Nephron progenitor cell (in vitro differentiated cells): ENCODE data around the gene WDFY3.

ENCODE experiments used
- DNase-seq: peaks from one replicate; pipeline ENCODE4 v3.0.0; 2021
- H3K27ac Mint-ChIP-seq: 2 replicates; pipeline ENCODE4 v1.8.0; 2021; ENCODE audit warnings: mild to moderate bottlenecking, moderate library complexity, mixed read lengths
- H3K27me3 Mint-ChIP-seq: 2 replicates; pipeline ENCODE4 v1.8.0; 2021; ENCODE audit warnings: mild to moderate bottlenecking, low read depth, mixed read lengths; ENCODE audit not compliant: poor library complexity
- H3K36me3 Mint-ChIP-seq: 2 replicates; pipeline ENCODE4 v1.8.0; 2021; ENCODE audit warnings: low read depth, mixed read lengths
- H3K4me1 Mint-ChIP-seq: 2 replicates; pipeline ENCODE4 v1.8.0; 2021; ENCODE audit warnings: mixed read lengths
- H3K4me3 Mint-ChIP-seq: 2 replicates; pipeline ENCODE4 v1.8.0; 2021; ENCODE audit warnings: mild to moderate bottlenecking, moderate library complexity, mixed read lengths
- H3K9me3 Mint-ChIP-seq: 2 replicates; pipeline ENCODE4 v1.8.0; 2021; ENCODE audit warnings: mild to moderate bottlenecking, moderate library complexity, mixed read lengths
- TF ChIP-seq, protein P1 (sequence below): fragments of 200-600 bp; sonication (generic); IDR thresholded peaks from 2 replicates; pipeline ENCODE4 v1.5.0; 2021; ENCODE audit warnings: antibody characterized with exemption

Gene WDFY3

GRCh38 chr4:84940960-84941359 lies 25.5 kb downstream of the WDFY3 start:
- no peak overlapping the region for H3K4me3 Mint-ChIP-seq
- peaks cover 41% of the 10 kb centered on the region for H3K9me3 Mint-ChIP-seq
- no peaks in the 10 kb centered on the region for H3K27me3 Mint-ChIP-seq
- DNase-seq = no peak
- H3K36me3 Mint-ChIP-seq = peaks cover 60% of the 10 kb centered on the region
- no peak overlapping the region for H3K27ac Mint-ChIP-seq
- TF ChIP-seq, protein P1, sequence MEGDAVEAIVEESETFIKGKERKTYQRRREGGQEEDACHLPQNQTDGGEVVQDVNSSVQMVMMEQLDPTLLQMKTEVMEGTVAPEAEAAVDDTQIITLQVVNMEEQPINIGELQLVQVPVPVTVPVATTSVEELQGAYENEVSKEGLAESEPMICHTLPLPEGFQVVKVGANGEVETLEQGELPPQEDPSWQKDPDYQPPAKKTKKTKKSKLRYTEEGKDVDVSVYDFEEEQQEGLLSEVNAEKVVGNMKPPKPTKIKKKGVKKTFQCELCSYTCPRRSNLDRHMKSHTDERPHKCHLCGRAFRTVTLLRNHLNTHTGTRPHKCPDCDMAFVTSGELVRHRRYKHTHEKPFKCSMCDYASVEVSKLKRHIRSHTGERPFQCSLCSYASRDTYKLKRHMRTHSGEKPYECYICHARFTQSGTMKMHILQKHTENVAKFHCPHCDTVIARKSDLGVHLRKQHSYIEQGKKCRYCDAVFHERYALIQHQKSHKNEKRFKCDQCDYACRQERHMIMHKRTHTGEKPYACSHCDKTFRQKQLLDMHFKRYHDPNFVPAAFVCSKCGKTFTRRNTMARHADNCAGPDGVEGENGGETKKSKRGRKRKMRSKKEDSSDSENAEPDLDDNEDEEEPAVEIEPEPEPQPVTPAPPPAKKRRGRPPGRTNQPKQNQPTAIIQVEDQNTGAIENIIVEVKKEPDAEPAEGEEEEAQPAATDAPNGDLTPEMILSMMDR = no peak
- H3K4me1 Mint-ChIP-seq = no peaks in the 10 kb centered on the region

- Mint-ChIP-seq H3K4me3 (no peak overlapping the region), H3K27me3 (no peaks in the 10 kb centered on the region), H3K4me1 (no peaks in the 10 kb centered on the region), H3K27ac (no peak overlapping the region), H3K9me3 (peaks cover 36% of the 10 kb centered on the region), H3K36me3 (peaks cover 49% of the 10 kb centered on the region)
- TF ChIP-seq, protein P1 = no peak
- no peak for DNase-seq
Measured at GRCh38 chr4:84939113-84939512, 27.4 kb downstream of the WDFY3 start.

DNA sequence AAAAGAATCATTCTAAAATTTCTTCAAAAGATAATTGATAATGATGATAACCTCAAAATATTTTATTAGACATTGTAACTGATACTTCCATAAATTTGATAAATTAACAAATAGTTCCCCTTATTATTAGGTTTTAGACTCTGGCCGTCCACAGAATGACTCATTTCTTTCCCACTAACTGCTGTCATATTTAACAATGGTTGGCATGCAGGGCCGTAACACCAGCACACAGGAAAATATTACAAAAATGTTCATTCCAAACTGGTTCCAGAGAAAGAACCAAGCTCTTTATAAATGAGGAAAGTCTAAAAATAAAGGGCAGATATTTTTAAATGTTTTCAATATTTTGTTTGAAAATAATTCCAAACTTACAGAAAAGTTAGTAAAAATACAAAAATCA lies 28.2 kb downstream of the WDFY3 start:
- Mint-ChIP-seq H3K4me3 (no peak overlapping the region), H3K4me1 (no peaks in the 10 kb centered on the region), H3K36me3 (peaks cover 46% of the 10 kb centered on the region), H3K27ac (no peak overlapping the region), H3K27me3 (no peaks in the 10 kb centered on the region), H3K9me3 (peaks cover 31% of the 10 kb centered on the region)
- TF ChIP-seq, protein P1 = no peak
- no peak for DNase-seq

DNA sequence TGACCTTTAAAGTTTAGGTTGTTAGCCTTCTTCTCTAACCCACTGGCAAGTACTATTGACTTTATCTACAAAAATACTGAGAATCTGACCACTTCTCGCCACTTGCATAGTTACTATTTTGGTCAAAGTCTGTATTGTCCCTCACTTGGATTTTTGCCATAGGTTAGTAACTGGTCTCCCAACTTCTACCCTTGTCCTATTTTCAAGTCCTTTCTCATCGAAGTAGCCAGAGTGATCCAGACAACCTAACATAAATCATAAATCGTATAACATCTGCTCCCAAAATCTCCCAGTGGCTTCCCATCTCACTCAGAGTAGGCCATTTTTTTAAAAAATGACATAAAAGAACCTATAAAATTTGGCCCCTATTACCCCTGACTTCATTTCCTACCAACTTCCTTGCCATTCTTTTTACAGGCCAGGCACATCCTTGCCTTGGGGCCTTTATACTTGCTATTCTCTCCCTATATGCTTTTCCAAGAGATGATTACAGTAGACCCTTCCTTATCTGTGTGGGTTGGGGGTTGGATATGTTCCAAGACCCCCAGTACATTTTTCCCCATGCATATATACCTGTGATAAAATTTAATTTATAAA lies 29.0 kb downstream of the WDFY3 start:
- no peak overlapping the region for H3K4me3 Mint-ChIP-seq
- DNase-seq = no peak
- no peaks in the 10 kb centered on the region for H3K4me1 Mint-ChIP-seq
- H3K36me3 Mint-ChIP-seq = peaks cover 38% of the 10 kb centered on the region
- H3K9me3 Mint-ChIP-seq = peaks cover 23% of the 10 kb centered on the region
- H3K27ac Mint-ChIP-seq = no peak overlapping the region
- no peaks in the 10 kb centered on the region for H3K27me3 Mint-ChIP-seq
- TF ChIP-seq, protein P1 = no peak

DNA sequence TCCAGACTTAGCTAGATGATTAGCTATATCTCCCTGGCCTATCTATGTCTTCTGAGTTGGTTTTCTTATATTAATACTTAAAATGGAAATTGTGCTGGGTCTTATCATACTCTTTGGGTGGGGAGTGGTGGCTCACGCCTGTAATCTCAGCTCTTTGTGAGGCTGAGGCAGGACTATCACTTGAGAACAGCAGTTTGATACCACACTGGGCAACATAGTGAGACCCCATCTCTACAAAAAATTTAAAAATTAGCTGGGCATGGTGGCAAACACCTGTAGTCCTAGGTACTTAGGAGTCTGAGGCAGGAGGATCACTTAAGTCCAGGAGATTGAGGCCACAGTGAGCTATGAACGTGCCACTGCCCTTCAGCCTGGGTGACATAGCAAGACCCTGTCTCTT lies 30.4 kb downstream of the WDFY3 start:
- H3K36me3 Mint-ChIP-seq = peaks cover 24% of the 10 kb centered on the region
- H3K4me3 Mint-ChIP-seq = no peak overlapping the region
- H3K27ac Mint-ChIP-seq = no peak overlapping the region
- DNase-seq = no peak
- H3K4me1 Mint-ChIP-seq = no peaks in the 10 kb centered on the region
- TF ChIP-seq, protein P1 = no peak
- H3K9me3 Mint-ChIP-seq = peaks cover 9% of the 10 kb centered on the region
- no peaks in the 10 kb centered on the region for H3K27me3 Mint-ChIP-seq

- TF ChIP-seq, protein P1 = no peak
- Mint-ChIP-seq H3K27ac (no peak overlapping the region), H3K9me3 (no peaks in the 10 kb centered on the region), H3K27me3 (no peaks in the 10 kb centered on the region), H3K36me3 (peaks cover 40% of the 10 kb centered on the region), H3K4me3 (no peak overlapping the region), H3K4me1 (no peaks in the 10 kb centered on the region)
- DNase-seq = no peak
Measured at GRCh38 chr4:84932462-84932861, 34.0 kb downstream of the WDFY3 start.
